ENCODE results near the gene GMFB.
"Not testable (repeated sequence)": the region's sequence is repeated elsewhere in the genome, so short reads cannot be mapped to it uniquely, and the experiment has no call there.

The GMFB gene

DNA sequence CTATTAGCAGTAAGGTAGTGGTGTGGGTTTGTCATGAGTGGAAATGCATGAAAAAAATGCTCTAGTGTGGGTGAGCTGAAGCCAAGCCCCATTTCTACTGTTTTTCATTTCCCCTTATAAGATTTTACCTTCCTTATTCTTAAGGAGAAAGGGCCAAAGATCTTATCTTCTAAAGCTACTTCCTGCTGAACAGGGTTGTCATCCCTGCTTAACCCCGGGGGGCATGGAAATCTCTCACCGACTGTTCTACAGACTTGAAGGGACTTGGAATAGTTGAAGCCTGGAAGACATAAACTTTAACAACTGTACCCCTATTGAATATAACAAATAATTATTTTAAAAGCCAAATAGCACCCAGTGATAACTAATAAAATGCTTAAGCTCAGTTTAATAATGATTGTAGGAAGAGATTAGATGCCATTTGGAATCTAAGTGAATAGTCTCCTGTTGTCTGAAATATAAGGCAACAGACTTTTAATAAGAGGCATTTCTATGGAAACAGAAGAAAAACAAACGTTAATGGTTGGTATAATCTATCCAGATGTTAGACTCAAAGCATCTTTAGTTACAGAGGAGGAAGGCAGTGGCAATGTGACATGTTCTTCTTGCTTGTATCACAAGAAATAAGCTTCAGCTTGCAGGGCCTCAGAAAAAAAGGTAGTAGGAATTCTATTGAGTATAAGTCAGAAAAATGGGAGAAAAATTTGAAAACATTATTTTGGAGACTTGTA is 1.8 kb upstream of the GMFB start:
- DNase-seq, result no peak

DNA sequence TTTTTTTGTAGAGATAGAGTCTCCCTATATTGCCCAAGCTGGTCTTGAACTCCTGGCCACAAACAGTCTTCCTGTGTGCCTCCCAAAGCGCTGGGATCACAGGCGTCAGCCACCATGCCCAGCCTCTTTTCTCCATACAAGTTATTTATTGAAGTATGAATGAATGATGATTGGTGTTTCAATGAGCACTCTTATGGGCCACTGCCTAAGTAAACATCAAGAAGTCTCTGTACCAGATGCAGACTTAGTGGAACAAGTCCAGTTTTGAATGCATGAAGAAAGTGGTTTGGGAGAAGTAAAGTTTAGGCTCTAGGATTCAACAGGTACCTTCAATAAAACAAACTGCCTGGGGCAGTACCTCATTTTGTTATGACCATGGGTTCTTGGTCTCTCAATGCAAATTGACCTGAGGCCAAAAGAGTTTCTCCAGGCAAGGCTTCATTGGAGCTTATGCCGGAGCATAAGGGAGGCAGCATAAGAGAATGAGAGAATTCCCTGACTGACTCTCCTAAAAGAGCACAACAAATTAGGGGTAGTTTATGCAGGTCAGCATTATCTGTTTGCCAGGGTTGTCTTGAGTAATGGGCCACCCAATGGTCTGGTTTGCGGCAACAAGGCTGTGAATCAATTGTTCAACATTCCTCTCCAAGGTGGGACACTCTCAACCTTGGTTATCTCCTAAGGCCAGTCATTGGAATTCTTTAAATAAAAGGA is 1.1 kb upstream of the GMFB start:
- DNase-seq, result no peak

DNA sequence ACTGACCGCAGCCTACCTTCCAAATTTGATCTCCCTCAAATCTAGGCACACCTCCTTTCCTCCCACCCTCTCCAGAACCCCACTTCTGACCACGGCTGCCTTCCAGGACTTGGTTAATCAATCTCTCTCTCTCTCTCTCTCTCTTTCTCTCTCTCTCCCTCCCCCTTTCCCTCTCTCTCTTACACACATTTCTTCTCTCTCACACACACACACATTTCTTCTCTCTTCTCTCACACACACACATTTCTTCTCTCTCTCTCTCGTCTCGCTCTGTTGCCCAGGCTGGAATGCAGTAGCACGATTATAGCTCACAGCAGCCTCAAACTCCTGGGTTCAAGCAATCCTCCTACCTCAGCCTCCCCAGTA is 521 bp upstream of the GMFB start:
- DNase-seq, result no peak

DNA sequence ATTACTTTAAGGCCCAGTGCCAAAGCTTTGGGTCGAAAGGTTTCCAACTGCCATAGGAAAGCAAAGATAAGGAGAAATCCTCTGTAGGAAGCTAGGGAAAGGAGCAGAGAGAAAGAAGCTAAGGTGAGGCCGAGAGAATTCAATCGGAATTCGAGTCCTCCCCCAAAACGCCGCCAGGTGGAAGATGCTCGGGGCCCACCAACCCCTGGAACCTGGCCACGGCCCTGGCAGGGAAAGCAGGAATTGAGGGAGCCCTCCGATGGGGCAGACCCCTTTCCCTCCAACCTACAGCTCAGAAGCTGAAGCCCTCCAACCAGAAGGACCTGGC is 498 bp downstream of the GMFB start:
- no peak for DNase-seq

DNA sequence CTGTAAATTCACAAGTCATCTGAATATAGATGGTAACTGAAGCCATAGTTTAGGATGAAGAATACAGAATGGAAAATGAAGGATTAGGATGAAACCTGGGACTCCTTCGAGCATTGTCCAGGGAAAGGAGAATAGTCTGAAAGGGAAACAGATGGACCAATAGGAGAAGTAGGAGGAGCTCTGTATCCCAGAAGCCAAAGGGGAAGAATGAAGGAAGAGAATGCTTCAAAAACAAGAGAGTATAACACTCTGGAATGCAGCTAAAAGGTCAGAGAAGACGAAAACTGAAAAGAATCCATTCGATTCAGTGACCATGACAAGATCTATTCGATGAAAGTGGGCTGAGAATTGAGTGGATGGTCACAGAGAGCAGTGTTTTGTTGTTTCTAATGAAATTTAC is 1.0 kb downstream of the GMFB start:
- no peak for DNase-seq

DNA sequence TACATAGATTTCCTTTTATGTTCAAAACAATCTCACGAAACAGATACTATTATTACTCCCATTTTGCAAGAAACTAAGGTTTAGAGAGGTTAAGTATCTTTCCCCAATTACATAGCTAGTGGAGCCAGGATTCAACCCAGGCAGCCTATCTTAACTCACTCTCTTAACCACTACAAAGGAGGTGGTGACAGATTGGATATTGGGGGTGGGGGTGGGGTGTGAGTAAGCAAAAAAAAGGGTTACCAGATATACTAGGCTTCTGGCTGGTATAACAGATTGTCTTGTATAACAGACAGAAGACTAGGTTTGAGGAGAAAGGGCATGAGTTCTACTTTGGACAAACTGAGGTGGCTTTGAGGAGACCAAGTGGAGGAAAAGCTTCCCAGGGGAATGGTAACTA is 2.1 kb downstream of the GMFB start:
- DNase-seq, result no peak

DNA sequence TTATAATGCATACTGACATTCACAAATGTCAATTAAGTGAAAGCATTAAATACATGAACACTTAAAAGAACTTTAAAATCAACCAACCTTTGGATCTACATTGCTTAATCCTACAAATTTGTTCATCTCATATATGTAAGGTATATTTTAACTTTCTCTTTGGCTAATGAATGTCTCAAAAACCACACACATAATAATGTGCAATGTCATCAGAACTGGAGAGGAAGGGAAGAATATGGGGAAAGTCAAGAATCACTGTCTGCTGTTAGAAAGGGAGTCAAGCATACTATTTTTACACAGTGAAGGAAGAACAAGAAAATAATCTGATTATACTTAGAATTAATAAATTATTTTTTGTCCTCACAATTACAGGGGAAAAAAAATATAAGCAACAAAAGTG is 4.9 kb downstream of the GMFB start:
- no peak for DNase-seq

DNA sequence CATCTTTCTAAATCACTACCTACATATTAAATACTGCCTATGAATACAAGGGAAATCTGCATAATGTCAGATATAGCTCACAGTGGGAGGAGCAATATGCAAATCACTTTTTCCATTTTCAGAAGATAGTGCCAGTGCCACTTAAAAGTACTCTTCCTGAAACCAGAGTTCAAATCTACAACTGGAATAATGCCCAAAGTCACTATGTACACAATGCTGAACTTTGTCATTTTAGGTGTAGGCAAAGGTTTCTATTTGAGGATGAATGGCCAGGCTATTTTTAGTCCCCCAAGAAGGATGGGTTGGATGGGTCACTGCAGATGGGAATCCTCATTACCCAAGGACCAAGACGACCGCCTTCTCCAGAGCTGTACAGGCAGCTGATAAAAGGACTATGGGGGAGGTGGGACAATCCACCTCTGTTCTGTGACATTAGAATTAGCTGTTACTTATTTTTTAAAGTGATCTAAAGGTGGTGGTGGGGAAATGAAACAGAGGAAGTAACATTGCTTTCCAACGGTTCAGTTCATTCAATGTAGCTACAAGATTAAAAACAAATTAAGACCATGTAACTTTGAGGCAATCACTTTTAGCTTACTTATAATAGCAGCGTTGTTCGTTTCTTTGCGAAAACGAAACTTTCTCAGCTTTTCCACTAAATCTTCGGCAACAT is 5.6 kb downstream of the GMFB start:
- no peak for DNase-seq

DNA sequence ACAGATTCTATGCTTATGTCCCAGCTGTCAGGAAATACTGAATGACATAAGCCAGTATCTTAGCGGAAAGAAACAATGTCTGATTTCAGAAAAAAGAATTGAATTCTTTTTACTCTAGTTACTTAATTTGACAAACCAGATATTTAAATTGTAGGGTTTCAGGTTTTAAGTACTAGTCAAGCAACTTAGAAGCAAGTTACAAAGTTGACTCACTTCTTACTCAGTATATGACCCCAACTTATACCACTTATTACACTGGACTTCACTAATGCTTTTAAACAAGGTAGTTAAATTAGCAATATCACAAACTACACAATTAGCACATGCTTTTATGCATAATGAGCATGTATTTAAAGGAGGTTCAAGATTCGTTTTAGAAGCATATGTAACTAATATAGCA is 7.1 kb downstream of the GMFB start:
- DNase-seq, result no peak

DNA sequence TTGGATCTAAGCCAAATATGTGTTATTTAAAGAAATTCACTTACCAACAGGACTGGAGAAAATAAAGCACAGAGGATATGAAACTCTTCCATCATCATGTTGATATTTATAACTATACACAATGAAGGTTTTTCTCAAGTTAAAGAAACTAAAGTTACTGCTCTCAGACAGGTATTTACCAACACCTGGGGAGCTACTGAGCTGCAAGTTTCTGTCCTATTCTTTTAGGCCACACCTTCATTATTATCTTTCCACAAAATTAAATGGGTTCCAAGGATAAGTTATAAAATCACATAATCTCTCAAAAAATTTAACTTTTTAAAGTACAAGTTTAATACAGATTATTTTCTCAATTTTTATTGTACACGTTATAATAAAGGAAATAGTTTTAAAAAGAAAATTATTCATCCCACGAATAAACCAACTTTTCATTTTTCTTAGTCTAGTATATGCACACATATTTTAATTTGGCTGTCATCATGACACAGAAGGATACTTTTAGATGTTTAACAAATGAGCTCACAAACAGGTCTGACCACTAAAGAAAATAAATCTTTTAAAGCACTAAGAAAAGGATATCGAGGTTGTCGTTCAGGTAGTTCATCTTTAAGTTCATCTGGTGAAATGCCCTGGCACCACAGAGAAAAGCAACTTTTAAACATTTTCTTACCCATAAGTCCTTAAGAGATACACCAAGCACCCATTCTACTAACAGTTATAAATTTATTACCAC is 7.8 kb downstream of the GMFB start:
- no peak for DNase-seq

DNA sequence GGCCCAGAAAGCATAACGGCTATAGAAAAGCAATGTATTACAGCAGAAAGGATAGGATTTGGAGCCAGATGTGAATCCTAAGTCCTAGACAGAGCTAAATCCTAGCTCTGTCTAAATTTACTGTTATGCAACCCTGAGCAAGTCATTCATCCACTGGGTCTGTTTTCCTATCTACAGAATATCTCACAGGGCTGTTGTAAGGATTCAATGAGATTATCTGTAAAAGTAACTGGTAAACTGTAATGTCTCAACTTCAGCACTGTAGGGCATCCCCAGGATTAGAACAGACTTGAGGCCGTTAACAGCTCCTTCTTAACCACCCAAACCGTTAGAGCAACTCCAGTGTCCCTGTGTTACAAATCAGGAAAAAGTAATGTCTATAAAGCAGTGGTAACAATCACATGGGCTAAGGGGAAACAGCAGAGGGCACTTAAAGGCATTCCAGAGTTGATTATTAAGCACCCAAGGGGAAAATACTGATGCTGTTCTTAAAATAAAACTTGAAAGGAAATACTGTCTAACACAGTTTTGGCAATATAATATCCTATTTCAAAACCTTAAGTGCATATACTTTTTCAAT is 10.1 kb downstream of the GMFB start:
- DNase-seq, result no peak

DNA sequence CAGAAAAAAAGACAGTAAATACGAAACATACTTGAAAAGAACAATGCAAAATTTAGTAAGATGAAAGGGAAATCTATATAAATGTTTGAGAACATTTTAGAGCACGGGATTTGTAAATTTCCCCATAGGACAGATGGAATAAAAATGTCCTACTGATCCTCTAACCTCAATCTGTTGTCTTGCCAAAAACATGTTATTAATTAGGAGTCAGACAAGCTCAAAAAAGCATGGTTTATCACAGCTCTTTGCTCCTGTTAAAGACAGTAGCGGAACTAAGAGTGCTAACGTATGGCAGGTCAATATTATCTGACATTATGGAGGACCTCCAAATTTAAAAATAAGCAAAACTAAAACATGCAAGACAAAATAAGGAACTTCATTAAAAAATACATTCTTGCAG is 12.9 kb downstream of the GMFB start:
- DNase-seq, result no peak

DNA sequence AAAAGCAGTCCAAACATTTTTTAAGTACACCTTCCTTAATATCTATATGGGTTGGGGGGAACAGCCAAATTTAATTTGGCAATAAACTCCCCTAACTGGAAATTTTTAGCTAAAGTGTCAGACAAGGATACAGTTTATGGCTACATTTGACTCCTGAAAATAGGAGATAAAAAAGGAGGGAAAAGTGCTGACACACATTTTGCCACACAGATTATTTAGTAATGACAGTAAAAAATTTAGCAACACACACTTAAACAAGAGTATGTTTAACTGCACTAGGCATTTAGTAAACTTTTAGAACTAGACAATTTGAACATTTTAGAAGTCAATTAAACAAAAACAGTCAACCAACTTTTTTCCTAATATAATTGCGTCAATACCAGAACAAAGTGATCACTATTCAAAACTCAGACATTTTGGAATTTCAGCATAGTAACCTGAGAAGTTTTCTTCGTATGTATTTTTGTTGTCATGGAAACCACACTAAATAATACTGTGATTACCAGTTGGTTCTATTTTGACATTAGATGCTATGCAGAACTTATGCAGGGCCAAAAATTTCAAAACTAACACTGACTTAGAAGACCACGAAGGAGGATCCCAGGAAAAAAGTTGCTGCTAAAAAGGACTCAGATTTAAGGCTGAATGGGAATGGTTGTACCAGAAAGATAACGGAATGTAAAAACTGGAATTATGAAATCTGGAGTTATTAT is 13.4 kb downstream of the GMFB start:
- DNase-seq, result no peak

DNA sequence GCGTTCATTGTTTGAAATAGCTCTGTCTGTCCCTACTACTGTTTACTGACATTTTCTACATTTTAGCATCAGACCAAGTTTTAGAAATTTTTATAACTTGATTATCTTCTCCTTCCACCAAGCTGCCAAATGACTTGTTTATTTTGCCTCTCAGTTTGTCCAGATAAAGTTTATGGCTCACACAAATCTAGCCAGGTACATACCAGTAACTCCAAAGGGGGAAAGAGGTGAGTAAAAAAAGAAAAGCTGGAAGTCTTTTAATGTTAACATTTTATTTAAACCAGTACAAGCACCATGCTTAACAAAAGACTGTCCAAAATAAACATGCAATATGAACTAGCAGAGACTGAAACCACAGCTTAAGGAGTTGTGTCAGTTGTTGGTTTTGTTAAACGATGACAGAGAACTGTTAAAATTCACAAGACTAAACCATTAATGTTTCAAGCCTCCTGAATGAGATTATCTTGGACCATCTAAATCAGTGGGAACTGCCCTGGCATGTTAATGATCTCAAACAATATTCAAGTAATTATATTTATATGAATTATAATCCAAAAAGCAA is 14.5 kb downstream of the GMFB start:
- DNase-seq, result no peak

DNA sequence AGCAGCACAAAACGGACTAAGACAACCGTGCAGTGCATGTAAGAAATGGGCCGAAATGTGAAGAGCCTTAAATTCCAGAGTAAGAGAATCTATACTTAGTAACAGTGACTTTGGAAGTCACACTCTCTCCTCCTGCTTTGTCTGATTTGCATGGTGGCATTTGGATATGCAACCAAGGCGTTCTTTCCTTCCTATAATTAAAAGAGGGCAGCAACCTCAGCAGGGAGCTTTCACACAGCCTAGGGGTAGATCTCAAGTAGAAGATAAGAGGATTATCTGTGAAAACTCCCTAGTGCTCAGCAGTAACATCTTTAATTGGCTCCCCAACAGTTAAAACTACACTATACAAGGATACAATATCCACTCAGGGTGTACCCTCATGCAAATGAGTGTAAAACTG is 16.5 kb downstream of the GMFB start:
- DNase-seq, result no peak

DNA sequence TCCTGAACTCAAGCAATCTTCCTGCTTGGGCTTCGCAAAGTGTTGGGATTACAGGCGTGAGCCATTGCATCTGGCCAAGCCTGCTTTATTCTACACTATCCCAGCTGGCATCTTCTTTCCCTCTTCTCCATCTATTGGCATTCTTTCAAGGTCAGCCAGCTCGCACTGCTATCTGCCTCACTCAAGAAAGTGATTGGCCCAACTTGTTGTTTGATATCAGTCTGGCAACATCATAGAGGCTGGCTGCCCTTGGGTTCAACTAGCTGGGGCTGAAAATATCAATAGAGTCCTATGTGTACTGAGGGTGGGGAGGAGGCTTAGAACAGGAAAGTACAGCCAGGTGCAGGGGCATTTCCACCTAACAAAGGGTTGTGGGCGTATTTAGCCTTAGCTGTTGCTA is 17.1 kb downstream of the GMFB start:
- no peak for DNase-seq

DNA sequence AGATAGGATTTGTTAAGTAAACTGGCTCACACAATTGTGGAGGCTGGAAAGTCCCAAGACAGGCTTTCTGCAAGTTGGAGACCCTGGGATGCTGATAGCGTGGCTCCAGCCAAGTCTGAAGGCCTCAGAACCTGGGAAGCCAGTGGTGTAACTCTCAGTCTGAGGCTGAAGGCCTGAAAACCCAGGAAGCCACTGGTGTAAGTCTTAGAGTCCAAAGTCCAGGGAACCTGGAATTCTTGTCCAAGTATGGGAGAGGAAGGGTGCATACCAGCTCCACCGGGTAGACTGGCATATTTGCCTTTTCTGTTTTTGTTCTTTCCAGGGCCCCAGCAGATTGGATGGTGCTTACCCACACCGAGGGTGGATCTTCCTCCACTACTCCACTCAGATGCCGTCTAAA is 18.1 kb downstream of the GMFB start:
- no peak for DNase-seq

DNA sequence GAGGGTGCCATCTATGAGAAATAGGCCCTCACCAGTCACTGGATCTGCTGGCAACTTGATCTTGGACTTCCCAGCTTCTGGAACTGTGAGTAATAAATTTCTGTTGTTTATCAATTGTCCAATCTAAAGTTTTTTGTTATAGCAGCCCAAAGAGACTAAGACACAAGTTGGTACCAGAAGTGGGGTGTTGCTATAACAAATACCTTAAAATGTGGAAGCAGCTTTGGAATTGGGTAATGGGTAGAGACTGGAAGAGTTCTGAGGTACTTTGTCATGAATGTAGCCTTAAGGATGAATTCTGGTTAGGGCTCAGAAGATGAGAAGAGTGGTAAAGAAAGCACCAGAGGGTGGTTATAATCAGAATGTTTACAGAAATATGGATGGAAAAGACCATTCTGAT is 21.5 kb downstream of the GMFB start:
- DNase-seq, result no peak

DNA sequence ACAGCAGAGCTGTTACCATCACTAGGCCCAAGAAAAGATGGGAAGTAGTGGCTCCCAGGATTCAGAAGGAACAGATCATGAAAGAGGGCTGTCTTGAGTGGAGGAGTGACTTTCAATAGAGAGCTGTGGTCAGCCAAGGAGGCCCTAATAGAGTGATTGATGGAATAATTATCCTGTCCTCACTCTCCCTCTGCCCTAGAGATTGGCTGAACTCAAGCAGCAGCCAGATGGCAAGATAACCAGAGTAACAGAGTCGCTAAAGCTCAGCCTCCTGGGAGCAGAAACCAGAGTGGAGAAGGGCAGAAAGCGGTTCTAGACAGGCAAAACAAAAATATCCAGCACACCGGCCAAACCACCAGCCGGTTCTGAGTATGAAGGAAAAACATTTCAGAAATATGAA is 23.1 kb downstream of the GMFB start:
- DNase-seq, result no peak

DNA sequence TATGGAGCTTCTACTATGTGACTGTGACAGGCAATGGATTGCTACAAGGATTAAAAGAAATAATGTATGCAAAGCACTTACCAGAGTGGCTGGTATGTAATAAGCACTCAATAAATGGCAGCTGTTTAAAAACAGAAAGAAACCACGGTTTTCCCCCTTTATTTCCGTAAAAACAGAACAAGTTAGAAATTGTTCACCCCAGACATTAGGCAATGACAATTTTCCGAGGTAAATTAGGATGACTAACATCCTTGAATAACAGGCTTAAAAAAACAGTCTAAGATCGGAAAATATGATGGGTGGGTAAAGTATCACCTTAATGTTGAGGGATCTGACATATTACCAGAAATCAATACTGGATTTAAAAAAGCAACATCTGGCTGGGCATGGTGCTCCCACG is 26.7 kb downstream of the GMFB start:
- no peak for DNase-seq

DNA sequence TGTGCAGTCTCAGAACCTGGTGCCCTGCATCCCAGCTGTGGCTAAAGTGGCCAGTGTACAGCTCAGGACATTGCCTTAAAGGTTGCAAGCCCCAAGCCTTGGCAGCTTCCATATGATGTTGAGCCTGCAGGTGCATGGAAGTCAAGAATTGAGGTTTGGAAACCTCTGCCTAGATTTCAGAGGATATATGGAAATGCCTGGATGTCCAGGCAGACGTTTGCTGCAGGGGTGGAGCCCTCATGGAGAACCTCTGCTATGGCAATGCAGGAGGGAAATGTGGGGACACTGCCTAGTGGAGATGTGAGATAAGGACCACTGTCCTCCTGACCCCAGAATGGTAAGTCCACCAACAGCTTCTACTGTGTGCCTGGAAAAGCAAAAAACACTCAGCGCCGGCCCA is 29.7 kb downstream of the GMFB start:
- no peak for DNase-seq

DNA sequence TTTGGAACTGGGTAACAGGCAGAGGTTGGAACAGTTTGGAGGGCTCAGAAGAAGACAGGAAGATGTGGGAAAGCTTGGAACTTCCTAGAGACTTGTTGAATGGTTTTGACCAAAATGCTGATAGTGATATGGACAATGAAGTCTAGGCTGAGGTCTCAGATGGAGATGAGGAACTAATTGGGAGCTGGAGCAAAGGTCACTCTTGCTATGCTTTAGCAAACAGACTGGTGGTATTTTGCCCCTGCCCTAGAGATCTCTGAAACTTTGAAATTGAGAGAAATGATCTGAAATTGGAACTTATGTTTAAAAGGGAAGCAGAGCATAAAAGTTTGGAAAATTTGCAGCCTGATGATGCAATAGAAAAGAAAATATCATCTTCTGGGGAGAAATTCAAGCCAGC is 30.2 kb downstream of the GMFB start:
- DNase-seq, result not testable (repeated sequence)

DNA sequence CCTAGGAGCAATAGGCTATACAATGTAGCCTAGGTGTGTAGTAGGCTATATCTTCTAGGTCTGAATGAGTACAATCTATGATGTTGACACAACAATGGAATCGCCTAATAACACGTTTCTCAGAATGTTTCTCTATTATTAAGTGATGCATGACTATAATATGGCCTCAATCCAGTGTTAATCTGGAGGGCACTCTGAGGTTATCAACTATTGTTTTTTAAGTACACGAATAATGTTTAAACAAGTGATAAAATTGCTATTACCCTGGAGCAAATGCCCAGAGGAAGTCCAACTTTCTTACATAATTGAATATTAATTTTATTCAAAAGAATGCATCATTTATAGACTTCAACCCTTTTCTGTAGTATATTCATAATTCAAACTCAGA is 31.2 kb downstream of the GMFB start:
- no peak for DNase-seq
